LNCaP clone FGC (cell line): Measurements from ENCODE around the gene CHST15.
"Not testable (repeated sequence)": the region's sequence is repeated elsewhere in the genome, so short reads cannot be mapped to it uniquely, and the experiment has no call there.

Experiments used
- DNase-seq: peaks from one replicate; pipeline ENCODE4 v3.0.0-alpha.2; 2011; ENCODE audit warnings: low read depth
- H3K4me3 ChIP-seq: 2 replicates; pipeline ENCODE4 v1.5.1; 2011; ENCODE audit warnings: mild to moderate bottlenecking, low read depth, low read length, control low read depth
- TF ChIP-seq, protein P1 (sequence below): IDR thresholded peaks from 2 replicates; pipeline ENCODE4 v1.5.1; 2012; ENCODE audit warnings: mild to moderate bottlenecking; ENCODE audit not compliant: control insufficient read depth, insufficient read depth; ENCODE audit errors: extremely low read depth

Gene CHST15

GRCh38 chr10:124099604-124100003 is 6.2 kb upstream of the CHST15 start:
- no peak overlapping the region for H3K4me3 ChIP-seq
- no peak for DNase-seq
- TF ChIP-seq, protein P1, sequence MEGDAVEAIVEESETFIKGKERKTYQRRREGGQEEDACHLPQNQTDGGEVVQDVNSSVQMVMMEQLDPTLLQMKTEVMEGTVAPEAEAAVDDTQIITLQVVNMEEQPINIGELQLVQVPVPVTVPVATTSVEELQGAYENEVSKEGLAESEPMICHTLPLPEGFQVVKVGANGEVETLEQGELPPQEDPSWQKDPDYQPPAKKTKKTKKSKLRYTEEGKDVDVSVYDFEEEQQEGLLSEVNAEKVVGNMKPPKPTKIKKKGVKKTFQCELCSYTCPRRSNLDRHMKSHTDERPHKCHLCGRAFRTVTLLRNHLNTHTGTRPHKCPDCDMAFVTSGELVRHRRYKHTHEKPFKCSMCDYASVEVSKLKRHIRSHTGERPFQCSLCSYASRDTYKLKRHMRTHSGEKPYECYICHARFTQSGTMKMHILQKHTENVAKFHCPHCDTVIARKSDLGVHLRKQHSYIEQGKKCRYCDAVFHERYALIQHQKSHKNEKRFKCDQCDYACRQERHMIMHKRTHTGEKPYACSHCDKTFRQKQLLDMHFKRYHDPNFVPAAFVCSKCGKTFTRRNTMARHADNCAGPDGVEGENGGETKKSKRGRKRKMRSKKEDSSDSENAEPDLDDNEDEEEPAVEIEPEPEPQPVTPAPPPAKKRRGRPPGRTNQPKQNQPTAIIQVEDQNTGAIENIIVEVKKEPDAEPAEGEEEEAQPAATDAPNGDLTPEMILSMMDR: no peak

- DNase-seq: no peak
- no peak overlapping the region for H3K4me3 ChIP-seq
- TF ChIP-seq, protein P1: no peak
Measured at GRCh38 chr10:124098575-124098974, 5.2 kb upstream of the CHST15 start.

DNA sequence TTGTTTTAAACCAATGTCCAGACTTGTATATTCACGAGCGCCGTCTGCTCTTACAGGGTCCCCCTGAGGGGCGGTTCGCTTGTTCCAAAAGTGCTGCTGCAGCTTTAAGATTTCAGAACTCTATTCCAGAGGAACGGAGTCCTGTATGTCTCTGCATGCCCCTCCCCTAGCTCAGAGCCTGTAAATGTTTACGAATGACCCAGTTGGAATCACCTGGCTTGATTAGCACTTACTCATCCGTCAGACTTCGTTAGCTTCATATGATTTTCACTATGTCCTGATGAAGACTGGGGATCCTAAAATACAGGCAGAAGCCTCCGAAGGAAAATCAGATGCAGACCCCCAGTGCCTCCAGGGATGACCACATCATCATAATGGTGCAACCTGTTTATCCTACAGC is 4.5 kb upstream of the CHST15 start:
- H3K4me3 ChIP-seq: no peak overlapping the region
- DNase-seq: no peak
- TF ChIP-seq, protein P1: no peak

DNA sequence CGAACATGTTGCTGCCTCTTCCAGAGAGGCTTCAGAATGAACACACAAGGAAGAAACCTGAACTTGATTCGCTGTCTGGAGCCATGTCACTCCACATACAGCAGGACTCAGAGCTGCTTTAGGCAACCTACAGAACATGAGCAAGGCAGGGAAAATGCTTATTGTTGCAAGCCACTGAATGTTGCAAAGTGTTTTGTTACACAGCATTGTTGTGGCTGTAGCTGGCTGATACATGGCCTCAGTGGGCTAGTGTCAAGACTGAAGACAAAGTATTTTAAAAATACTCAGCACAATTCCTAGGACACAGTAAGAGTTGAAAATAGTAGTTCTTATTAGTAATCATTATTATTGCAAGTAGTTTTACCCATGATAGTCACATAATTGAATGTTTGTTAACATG is 3.1 kb upstream of the CHST15 start:
- DNase-seq: no peak
- H3K4me3 ChIP-seq: no peak overlapping the region

GRCh38 chr10:124095801-124096200 is 2.4 kb upstream of the CHST15 start:
- DNase-seq, H3K4me3 ChIP-seq: not testable (repeated sequence)

More for the DNA sequence above, 3.1 kb upstream of the CHST15 start:
- TF ChIP-seq, protein P1: no peak

DNA sequence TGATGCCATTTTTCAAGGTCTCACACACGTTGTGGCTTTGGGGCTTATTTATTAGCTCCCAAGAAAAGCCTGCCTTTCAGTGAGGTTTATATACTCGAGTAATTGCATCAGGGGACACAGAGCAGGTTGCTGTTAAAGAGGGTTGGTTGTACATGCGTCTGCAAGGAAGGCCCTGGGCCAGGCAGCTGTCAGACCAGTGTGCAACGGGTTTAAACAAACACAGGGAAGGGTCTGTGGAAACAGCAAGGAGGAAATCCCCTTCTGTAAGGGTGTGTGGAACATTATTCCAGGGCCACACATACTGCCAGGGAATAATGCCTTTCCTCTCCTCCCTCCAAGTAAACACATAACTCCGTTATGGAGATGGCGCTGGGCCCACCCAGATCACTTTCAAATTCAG is 1.7 kb upstream of the CHST15 start:
- DNase-seq: no peak
- H3K4me3 ChIP-seq: no peak overlapping the region
- TF ChIP-seq, protein P1: no peak

DNA sequence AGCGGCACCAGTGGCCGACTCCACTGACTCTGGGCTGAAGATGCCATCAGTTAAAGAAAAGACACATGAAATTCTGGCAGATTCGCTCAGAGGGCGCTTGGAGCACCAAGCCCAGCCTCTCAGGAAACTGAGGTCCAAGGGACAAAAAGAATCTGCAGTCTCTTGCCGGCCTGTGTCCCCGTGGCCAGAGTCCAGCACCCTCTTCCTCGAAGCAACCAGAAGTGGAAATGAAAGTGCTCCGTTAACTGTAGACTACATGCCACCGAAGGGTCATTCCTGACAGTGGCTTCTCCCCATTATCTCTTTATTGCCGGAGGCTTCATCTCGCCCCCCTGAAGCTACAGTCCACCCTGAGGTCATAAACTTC is 1.0 kb upstream of the CHST15 start:
- no peak overlapping the region for H3K4me3 ChIP-seq

GRCh38 chr10:124093774-124094418 is 498 bp upstream of the CHST15 start:
- H3K4me3 ChIP-seq: peak overlapping the region; percentile 58
- DNase-seq: not testable (repeated sequence)

More for the DNA sequence above, 1.0 kb upstream of the CHST15 start:
- DNase-seq: no peak
- TF ChIP-seq, protein P1: no peak
